Right ventricle myocardium inferior (tissue), 1 donor: ENCODE data around the gene ARX. TPM values are rescaled to one million over a fixed set of nuclear protein-coding genes. Genes with fewer than 3 reads are reported as not detected.

Experiments
- ATAC-seq: fragments of 200-7000 bp; cut with Tn5 transposase; one replicate; pipeline ENCODE4 v1.9.1; 2020; ENCODE audit warnings: mild to moderate bottlenecking, moderate library complexity
- DNase-seq: peaks from one replicate; pipeline ENCODE4 v3.0.0; 2021; ENCODE audit errors: missing footprints
- intact Hi-C: fragments of 100-400 bp; cut with DNase I; formaldehyde crosslinking; loops from one replicate; pipeline ENCODE4 v1.11.0; 2022
- long read RNA-seq: library from polyadenylated mRNA; unstranded; transcript quantifications from one replicate; pipeline ENCODE4 v2.0.0, GENCODE V29; 2021
- total RNA-seq: library from RNA; stranded (reverse); fragmentation: NEBNext Ultra II Directional; extraction: Animal tissue kit (Norgen Biotek cat#: 25700); gene quantifications from one replicate; pipeline ENCODE4 v1.2.1, GENCODE V29; 2021
- donor health status: DM: no; HTN: yes; CAD: no; lungs with severe emphysema.

ARX gene
- not detected for total RNA-seq
- long read RNA-seq = 0 reads

GRCh38 chrX:25015486-25016360 lies at the start of gene ARX:
ARX (minus strand) TSS chrX:25015965; CDS start chrX:25015737, 228 bp downstream.
- intact Hi-C loops = no loop called here
- DNase-seq (no peak), ATAC-seq (no peak)

- intact Hi-C loops = no loop called here
- ATAC-seq = no peak
- no peak for DNase-seq
Measured at GRCh38 chrX:25059273-25059672, 43.5 kb upstream of the ARX start.

GRCh38 chrX:25052798-25053534 lies 37.2 kb upstream of the ARX start:
- intact Hi-C loops = no loop called here
- DNase-seq (no peak), ATAC-seq (no peak)

DNA sequence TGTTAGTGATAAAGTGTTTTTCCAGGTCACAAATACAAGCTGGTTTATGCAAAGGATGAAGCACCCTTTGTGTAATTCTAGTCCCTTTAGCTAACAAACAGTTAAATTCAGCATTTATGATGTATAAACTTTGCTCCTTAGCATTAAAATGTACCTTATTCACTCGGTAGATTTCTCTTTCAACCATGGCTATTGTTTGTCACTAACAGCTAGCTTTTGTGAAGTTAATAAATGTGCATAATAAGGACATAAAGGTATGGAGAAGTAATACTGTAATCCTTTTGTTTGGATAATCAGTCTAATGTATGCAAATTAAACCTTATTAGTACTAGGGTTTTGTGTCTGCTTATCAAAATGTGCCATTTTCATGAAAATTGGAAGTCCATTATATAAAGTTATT lies 34.2 kb upstream of the ARX start:
- DNase-seq (no peak), ATAC-seq (no peak)
- intact Hi-C loops = no loop called here

DNA sequence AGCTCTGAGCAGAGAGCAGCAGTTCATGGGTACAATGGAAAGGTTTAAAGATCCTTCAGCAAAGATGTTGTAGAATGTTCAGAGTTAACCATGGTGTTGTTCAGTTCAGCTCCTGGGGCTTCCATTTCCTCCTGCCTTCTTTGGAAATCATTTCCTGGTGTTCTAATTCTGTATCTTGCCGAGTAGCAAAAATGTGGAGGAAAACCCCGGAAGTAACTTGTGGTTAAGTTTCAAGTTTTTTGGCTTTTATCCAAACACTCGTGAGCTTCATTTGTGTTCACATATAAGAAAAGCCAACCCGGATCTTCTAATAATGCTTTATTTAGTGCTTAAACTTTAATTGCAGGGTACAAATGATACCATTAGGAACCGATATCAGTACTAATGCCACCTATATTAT lies 33.6 kb upstream of the ARX start:
- DNase-seq = no peak
- intact Hi-C loops = no loop called here
- no peak for ATAC-seq

- ATAC-seq (no peak), DNase-seq (no peak)
- intact Hi-C loops = no loop called here
Measured at GRCh38 chrX:25048178-25048577, 32.4 kb upstream of the ARX start.

DNA sequence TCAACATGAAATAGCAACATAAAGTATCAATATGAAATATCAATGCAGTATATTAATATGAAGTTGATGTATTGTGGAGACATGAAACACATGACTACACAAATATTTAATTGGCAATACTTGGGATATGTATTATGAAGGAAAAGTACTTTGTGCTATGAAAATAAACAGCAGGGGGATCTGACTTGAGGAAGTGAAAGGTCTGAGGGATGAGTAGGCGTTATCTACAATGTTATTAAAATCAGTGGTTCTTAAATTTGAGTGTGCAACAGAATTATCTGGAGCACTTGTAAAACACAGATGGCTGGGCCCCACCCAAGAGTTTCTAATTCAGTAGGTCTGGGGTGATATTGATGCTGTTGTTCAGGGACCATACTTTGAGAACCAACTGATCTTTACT lies 27.4 kb upstream of the ARX start:
- DNase-seq = no peak
- intact Hi-C loops = no loop called here
- no peak for ATAC-seq

DNA sequence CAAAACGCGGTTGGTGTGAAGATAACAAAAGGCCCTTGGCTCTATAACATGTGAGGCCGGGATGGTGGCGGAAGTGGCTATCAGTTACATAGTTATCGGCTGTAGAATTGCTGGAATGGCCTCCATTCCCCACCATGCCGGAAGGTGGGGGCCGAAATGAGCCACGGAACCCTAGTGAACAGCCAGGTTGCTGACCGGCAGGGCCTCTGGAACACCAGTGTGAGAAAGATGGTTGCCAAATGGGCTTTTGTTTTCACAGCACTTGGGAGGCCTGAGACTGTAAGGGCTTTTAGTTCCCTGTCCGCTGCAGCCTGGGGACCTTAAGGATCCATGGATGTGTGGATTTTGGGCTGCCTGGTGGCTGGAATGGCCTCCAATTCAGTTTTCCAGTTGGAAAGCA lies 23.3 kb upstream of the ARX start:
- intact Hi-C loops = no loop called here
- ATAC-seq (no peak), DNase-seq (no peak)

DNA sequence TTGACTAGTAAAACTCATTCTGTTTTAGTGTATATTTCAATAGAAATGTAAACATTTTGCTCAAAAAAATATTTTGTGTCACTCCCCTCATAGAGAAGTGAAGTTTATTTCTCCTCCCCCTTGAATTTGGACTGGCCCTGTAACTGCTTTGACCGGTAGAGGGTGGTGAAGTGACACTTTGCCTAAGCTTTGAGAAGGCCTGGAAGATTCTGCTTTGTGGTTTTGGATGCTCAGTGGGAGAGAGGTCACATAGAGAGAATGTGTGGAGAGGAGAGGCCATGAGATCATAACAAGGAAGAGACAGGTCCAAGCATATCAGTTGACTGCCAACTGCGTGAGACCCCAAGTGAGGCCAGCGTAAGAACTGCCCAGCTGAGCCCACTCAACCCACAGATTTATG lies 19.1 kb upstream of the ARX start:
- no peak for ATAC-seq
- intact Hi-C loops = no loop called here

GRCh38 chrX:25029288-25029825 lies 13.6 kb upstream of the ARX start:
- DNase-seq (no peak), ATAC-seq (no peak)
- intact Hi-C loops = no loop called here

More for the DNA sequence above, 19.1 kb upstream of the ARX start:
- DNase-seq = no peak

GRCh38 chrX:25028726-25029125 lies 13.0 kb upstream of the ARX start:
- ATAC-seq = no peak
- intact Hi-C loops = no loop called here
- no peak for DNase-seq

- no peak for DNase-seq
- intact Hi-C loops = no loop called here
- ATAC-seq = no peak
Measured at GRCh38 chrX:25026576-25026975, 10.8 kb upstream of the ARX start.

DNA sequence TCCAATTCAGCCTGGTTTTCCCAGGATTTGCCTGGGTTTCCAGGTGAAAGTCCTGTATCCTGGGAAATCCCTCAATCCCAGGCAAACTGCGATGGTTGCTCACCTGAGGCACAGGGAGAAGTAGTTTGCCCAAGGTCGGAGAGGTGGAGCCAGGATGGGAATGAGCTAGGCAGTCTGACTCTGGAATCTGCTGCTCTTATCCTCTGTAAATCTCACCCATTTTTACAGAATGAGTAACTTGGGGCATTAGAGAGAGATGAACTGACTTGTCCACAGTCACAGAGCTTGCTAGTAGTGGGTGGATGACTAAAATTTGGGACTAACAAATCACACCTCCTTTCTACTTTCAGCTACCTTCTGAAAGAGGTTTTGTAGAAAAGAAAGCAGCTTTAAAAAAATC lies 9.8 kb upstream of the ARX start:
- ATAC-seq (no peak), DNase-seq (no peak)
- intact Hi-C loops = no loop called here

DNA sequence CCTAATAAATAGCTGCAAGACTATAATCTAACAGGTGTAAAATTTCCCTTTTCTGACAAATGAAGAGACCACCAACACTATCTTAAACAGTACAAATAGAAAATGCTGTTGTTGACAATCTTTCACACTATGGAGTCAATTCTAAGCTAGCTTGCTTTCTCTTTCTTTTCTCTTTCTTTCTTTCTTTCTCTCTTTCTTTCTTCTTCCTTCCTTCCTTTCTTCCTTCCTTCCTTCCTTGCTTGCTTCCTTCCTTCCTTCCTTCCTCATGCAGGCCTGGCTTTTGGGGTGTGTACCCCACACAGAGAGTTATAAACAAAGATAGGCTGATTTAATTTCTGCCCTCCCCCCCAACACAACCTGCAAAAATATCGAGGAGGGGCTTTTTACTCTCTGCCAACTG lies 8.1 kb upstream of the ARX start:
- ATAC-seq = no peak
- intact Hi-C loops = no loop called here
- no peak for DNase-seq

- ATAC-seq (no peak), DNase-seq (no peak)
- intact Hi-C loops = no loop called here
Measured at GRCh38 chrX:25022499-25023325, 6.9 kb upstream of the ARX start.

DNA sequence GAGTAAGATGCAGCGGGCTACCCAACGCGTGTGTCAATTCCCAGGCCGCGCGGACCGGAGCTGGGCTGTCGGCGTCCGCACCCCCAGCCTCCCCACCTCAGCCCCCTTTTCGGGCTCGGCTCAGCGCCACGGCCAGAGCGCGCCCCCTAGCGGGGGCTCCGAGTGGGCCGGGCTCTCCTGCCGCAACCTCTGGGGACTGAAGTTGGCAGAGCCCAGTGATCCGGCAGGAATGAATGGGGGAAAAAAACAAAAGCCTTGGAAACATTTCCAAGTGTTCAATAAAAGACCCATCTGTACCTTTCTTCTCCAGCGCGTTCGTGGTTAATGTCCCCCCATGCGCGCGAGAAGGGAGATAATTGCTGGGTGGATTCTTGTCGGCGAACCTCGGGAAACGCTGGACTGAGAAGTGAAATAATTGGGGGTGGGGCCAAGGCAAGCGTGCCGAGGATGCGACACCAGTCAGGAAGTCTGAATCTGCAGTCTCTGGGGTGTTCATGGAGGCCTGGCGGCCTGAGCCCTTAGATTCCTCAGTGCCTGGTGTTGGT lies 5.2 kb upstream of the ARX start:
- intact Hi-C loops = no loop called here
- DNase-seq (no peak), ATAC-seq (no peak)

- no peak for DNase-seq
- ATAC-seq = no peak
- intact Hi-C loops = no loop called here
Measured at GRCh38 chrX:25020391-25020904, 4.7 kb upstream of the ARX start.

GRCh38 chrX:25019707-25020390 lies 4.1 kb upstream of the ARX start:
- DNase-seq (no peak), ATAC-seq (no peak)
- intact Hi-C loops = no loop called here
